HG03097 (cell line): ENCODE data around the gene ATP11A.

Experiments used
- ATAC-seq: cut with Tn5 transposase; IDR thresholded peaks from one replicate; pipeline ENCODE4 v1.9.1; 2021; ENCODE audit not compliant: unreplicated experiment, low FRiP score

Gene ATP11A

DNA sequence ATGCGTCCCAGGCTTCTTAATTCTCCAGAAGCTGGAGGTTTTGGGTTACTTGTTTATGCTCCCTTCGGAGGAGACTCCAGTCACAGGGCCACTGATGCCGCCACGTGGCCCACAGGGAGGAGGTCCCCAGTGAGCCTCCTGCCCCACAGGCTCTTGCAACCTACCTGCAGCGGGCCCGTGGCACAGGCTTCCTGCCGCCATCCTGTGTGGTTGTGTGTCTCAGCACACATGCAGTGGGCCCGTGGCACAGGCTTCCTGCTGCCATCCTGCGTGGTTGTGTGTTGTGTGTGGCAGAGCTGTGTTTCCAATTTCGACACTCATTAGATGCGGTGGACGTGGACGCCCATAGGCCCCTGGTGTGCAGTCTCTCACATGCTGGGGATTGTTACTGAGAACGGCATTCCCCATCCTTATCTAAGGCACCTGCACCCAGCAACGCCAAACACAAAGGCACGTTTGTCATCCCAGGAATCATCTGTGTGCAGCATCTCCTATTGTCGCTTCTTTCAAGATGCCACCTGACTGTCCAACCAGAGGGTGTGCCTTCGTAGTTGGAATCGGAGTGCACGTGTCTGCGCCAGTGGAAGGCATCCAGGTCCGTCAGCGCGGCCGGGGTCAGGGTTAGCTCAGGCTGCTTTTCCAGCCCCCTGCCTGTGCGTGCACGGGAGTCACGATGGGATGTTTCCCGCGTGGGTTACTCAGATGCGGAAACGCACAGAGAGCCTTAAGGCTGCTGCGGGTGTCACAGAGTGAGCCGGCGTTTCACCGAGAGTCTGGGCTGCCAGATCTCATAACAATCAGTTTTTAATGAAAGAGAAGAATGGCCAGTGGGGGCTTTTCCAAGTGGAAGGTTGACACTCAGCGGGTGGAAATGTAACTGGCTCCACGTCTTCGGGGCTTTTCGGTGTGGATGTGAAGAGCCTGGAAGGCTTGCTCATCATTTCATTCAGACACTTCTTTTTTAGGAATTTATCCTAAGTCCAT, 119.8 kb downstream of the ATP11A start:
- no peak for ATAC-seq

- no peak for ATAC-seq
These were observed 120.8 kb downstream of the ATP11A start for GRCh38 chr13:112810608-112811007.

DNA sequence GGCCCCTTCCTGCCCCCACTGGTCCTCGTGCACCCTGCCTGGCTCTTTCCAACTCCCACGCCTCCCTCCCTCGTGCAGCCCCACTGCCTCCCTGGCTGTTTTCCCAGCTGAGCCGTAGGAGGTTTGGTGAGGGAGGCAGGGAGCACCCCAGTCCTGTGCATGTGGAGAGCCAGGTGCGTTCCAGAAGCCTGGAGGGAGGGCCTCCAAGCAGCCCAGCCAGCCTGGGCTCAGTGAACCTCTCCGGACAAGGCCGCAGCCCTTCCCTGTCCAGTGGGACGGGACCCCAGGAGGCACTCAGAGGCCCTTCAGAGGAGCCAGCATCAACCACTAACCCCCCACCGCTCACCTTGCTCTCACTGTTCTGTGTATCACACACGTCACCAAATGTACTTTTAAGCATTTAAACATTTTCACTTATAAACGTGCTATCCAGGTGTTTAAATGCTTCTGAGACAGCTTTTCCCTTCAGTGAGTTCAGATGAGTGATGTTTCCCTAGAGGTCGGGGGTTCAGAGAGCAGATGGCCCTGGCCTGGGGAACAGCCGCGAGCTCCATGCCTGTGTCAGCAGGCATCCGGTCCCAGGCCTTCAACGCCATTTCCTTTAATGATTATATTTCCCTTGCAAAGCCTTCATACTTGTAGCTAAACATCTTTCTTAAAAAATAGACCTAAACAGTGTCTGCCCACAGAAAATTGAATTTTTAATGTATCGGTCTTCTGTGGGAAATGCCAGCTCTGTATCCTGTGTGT, 122.6 kb downstream of the ATP11A start:
- no peak for ATAC-seq

GRCh38 chr13:112813552-112813951, 123.7 kb downstream of the ATP11A start:
- ATAC-seq: no peak

- ATAC-seq: no peak
These were observed 125.2 kb downstream of the ATP11A start for GRCh38 chr13:112814905-112815585.

DNA sequence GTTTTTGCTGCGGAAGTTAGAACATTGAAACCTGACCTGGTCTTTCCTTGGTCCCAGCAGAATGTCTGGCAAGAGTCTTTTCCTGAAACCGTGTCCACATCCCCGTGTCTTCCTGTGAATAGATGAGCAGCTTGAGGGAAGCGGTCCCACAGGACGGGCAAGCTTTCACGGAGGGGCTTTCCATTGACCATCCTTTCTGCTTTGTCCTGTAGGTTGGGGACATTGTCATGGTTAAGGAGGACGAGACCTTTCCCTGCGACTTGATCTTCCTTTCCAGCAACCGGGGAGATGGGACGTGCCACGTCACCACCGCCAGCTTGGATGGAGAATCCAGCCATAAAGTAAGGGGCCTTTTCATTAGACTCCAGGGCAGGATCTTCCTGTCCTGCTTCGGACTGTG, 126.0 kb downstream of the ATP11A start:
- ATAC-seq: no peak

GRCh38 chr13:112818040-112818697, 128.3 kb downstream of the ATP11A start:
- ATAC-seq: no peak

DNA sequence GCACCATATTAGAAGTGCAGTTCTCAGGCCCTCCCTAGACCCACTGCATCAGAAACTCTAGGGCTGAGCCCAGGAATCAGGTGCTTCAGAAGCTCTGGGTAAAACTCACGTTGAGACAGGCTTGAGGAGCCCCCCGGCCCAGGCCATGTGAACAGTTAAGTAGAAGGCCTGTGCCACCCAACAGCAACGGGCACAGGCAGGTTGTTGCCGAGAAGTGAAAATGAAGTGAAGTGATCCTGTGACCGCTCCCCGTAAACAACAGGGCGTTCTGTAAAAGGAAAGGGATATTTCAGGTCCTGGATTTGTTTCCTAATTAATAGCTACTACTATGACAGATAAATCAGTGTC, 128.8 kb downstream of the ATP11A start:
- no peak for ATAC-seq

DNA sequence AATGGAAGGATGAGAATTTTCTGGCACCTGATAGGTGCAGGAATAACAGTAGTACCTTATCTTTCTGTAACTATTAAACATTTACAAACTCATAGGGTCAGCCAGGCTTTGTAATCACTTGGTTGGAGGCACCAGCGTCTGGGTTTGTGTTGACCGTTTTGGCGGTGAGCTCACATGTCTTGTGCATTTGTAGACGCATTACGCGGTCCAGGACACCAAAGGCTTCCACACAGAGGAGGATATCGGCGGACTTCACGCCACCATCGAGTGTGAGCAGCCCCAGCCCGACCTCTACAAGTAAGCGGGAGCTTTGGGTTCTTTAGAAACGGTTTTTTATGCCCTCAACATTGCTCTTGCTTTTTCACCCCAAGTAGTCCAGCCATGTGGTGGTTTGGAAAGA, 129.3 kb downstream of the ATP11A start:
- no peak for ATAC-seq

DNA sequence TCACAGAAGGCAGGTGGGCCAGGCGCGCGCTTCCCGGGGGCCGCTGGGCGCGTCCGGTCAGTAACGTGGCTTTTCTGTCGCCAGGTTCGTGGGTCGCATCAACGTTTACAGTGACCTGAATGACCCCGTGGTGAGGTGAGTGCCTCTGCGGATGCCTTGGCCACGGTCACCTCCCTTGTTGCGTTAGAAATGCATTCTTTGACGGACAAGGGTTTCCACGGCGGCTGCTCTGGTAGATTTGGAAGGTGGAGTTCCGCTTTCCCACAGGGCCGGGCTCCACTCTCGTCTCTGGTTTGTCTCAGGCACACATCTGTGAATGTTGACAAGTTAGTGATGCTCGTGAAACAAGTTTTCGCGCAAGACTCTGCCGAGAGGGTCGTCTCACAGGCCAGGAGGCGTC, 130.0 kb downstream of the ATP11A start:
- ATAC-seq: no peak

DNA sequence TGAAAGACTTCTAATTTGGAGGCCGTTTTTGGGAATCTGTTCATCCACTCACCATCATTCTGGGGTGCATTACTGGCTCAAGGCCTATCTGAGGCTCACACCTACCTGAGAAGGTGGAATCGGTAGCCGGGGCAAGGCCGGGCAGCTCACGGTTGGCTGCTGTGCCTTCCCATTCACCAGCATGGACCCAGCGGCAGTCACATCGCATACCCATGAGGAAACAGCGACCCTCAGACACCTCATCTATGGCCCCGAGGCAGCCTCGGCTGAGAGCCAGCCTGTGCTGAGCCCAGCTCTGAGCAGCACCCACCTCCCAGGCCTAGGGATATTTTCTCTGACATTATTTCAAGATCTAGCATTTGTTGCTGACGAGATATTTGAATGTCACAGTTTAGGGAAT, 130.5 kb downstream of the ATP11A start:
- ATAC-seq: no peak

GRCh38 chr13:112821340-112822055, 131.7 kb downstream of the ATP11A start:
- no peak for ATAC-seq

DNA sequence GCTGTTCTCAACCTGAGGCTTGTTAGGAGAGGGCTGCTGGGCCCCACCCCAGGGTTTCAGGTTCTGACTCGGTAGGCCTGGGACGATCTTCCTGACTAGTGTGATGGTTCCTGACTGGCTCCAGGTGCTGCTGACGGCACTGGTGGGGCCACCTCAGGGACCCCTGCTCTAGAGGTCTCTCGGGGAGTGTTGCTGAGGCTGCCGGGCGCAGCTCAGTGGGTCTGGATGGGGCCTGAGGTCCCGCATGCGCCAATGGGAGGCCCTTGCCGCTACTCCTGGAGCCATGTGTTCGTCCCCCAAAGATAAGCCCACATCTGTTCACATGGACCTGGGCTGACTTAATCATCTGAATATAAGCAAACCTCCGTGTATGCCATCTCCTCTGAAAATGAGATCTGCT, 133.0 kb downstream of the ATP11A start:
- no peak for ATAC-seq

- no peak for ATAC-seq
These were observed 134.6 kb downstream of the ATP11A start for GRCh38 chr13:112824429-112824828.

DNA sequence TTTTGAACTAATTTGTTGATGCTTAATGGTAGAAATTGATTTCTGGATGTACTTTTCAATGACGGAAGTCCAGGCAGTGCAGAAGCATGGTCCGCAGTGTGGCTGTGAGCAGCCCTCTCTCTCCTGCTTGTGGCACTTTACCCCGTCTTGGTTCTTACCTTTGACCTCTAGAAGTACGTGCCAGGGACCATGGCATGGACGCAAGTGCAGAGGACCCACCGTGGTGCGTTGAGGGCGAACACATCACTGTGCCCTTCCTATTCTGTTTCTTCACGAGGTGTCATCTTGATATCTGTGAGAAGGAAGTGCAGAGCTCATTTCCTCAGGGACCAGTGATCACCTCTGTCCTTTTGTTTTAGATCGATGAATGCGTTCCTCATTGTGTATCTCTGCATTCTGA, 135.2 kb downstream of the ATP11A start:
- ATAC-seq: no peak

DNA sequence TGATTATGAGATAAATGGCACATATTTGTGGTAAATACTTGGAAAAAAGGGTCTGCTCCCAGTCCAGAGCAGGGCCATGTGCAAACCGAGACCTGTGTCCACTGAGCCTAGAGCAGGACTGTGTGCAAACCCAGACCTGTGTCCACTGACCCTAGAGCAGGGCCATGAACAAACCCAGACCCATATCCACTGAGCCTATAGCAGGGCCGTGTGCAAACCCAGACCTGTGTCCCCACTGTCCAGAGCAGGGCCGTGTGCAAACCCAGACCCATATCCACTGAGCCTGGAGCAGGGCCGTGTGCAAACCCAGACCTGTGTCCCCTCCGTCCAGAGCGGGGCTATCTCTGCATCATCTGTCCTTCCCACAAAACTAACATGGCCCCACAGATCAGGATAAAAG, 136.0 kb downstream of the ATP11A start:
- no peak for ATAC-seq

DNA sequence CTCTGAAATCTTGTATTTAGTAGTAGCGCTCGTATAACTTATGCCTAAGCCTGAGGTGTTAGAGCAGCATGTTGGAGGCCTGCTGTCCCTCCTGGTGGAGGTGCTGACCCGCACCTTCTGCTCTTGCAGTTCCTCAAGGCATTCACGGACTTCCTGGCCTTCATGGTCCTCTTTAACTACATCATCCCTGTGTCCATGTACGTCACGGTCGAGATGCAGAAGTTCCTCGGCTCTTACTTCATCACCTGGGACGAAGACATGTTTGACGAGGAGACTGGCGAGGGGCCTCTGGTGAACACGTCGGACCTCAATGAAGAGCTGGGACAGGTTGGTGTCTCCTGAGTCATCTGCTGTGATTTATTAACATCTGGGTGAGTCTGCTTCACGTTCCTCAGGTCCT, 136.7 kb downstream of the ATP11A start:
- ATAC-seq: no peak

- no peak for ATAC-seq
These were observed 138.4 kb downstream of the ATP11A start for GRCh38 chr13:112828082-112828699.

GRCh38 chr13:112828756-112829155, 138.9 kb downstream of the ATP11A start:
- no peak for ATAC-seq

GRCh38 chr13:112831196-112831595, 141.4 kb downstream of the ATP11A start:
- ATAC-seq: no peak
